Psoas muscle (tissue), 8 donors: Measurements from ENCODE around the gene ELMOD1. TPM values are rescaled to one million over a fixed set of nuclear protein-coding genes. Genes with fewer than 3 reads are reported as not detected.

ENCODE experiments used
- ATAC-seq, 4 donors: fragments of 200-7000 bp; cut with Tn5 transposase; one replicate each; pipeline ENCODE4 v1.9.1; 2020; ENCODE audit warnings: moderate library complexity in 3 of 4, mild to moderate bottlenecking in 2 of 4
- DNase-seq, 2 donors: peaks; one replicate each; pipeline ENCODE4 v3.0.0-alpha.2; 2020
- H3K27ac ChIP-seq: fragments of 200-600 bp; one replicate; pipeline ENCODE4 v1.8.0; 2022
- H3K27me3 ChIP-seq, 3 donors: fragments of 200-600 bp in 1 of 3; one replicate each; pipeline versions ENCODE4 v1.6.1 to v1.8.0; 2013 to 2022; ENCODE audit warnings: low read length in 2 of 3, mild to moderate bottlenecking in 2 of 3, moderate library complexity in 1 of 3; ENCODE audit not compliant: insufficient read depth in 3 of 3
- H3K36me3 ChIP-seq, 2 donors: fragments of 200-600 bp in 1 of 2; one replicate each; pipeline versions ENCODE4 v1.6.1 to v1.8.0; 2013 to 2022; ENCODE audit warnings: low read depth in 1 of 2, mild to moderate bottlenecking in 1 of 2, moderate library complexity in 1 of 2; ENCODE audit not compliant: insufficient read depth in 1 of 2
- H3K4me1 ChIP-seq: fragments of 200-600 bp; one replicate; pipeline ENCODE4 v1.8.0; 2022
- H3K4me3 ChIP-seq: fragments of 200-600 bp; one replicate; pipeline ENCODE4 v1.8.0; 2022; ENCODE audit warnings: mild to moderate bottlenecking
- H3K9me3 ChIP-seq: fragments of 200-600 bp; one replicate; pipeline ENCODE4 v1.8.0; 2022
- WGBS, 3 donors: extraction: QIAGEN DNeasy Blood & Tissue Kit; methylation state at CpG; one replicate each; pipeline versions ENCODE4 v1.1.6 to v1.1.7; 2013; 5-methylcytosine and 5-hydroxymethylcytosine counted together
- intact Hi-C, 2 donors: fragments of 100-400 bp; cut with DNase I; formaldehyde crosslinking; loops; one replicate each; pipeline versions ENCODE4 v1.11.0 to v1.14.2; 2022
- polyA plus RNA-seq, 3 donors: library from polyadenylated mRNA; stranded (reverse); fragments of 200-250 nt; gene quantifications; one replicate each; pipeline ENCODE4 v1.2.3, GENCODE V29; 2013
- total RNA-seq, 4 donors: library from RNA; stranded (reverse); fragmentation: NEBNext Ultra II Directional in 2 of 4; extraction: Animal tissue kit (Norgen Biotek cat#: 25700) in 2 of 4; gene quantifications; one replicate each; pipeline versions ENCODE4 v1.2.1 to v1.2.4, GENCODE V29; 2021 to 2023
- TF ChIP-seq, protein P1 (sequence below): fragments of 200-600 bp; IDR thresholded peaks from one replicate; pipeline ENCODE4 v1.8.0; 2022; ENCODE audit warnings: antibody characterized with exemption
- donor health status: healthy with polysubstance abuse.
- donor health status: DM: no; HTN: no; CAD: no; lungs with moderate emphysema.
- donor health status: Bipolar disorder and iron deficiency.
- donor health status: healthy.
- donor health status: DM: yes; HTN: yes; CAD: no.
- donor health status: DM: no; HTN: no; CAD: no.
- donor health status: DM: no; HTN: no; CAD: no.
- donor health status: DM: yes; HTN: yes; CAD: no.

The ELMOD1 gene
- total and polyA plus RNA-seq, 7 donors, result 0.17 to 4.7 (median 1.4) TPM

DNA sequence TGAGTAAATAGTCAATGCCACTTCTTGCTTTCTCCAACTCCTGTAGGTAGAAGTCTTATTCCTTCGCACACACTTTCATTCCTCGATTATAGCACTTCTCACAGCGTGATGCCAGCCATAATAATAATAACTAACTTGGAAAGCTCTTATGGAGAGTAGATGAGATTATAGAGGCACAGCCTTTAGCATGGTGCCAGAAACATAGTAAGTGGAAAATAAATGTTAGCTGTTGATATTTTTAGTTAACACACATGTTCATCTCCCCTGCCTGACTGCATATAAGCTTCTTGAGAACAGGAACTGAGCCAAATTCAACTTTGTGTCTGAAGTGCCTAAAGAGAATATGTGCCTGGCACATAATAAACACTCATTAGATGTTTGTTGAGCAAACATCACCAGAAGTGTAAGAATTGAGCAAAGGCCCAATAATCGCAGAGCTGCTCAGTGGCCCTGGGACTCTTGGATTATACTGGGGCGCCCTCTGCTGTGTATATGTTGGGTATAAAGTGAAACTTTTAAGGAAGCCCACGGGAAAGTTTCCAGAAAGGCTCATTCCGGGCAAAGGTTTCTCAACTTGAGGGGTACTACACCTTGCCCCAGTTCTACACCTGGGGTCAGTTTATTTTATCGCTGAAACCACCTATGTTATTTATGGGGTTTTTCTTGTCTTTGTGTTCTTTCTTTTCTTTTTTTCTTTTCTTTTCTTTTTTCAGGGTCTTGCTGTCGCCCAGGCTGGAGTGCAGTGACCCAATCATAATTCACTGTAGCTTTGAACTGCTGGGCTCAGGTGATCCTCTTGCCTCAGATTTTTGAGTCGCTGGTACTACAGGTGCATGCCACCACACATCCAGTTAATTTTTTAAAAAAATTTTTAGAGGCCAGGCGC is 98.6 kb downstream of the ELMOD1 start:
- intact Hi-C loops, result loop anchor here (2.0 to 5.0 kb wide), 2 partner anchors 112 to 113 kb away; no protein-coding TSS in a partner anchor
- H3K27ac ChIP-seq, result no peak overlapping the region
- H3K27me3 ChIP-seq, result no peaks in the 10 kb centered on the region
- ATAC-seq, result peak; percentile 78 to 96 (median 86)
- H3K4me3 ChIP-seq, result peak overlapping the region; percentile 48
- WGBS, 3 donors, result 40 to 46% (median 44%) methylated on average over 11 of the region's 11 CpGs
- no peaks in the 10 kb centered on the region for H3K9me3 ChIP-seq
- H3K4me1 ChIP-seq, result no peaks in the 10 kb centered on the region
- DNase-seq, result peak; percentile 53 to 76
- TF ChIP-seq, protein P1, sequence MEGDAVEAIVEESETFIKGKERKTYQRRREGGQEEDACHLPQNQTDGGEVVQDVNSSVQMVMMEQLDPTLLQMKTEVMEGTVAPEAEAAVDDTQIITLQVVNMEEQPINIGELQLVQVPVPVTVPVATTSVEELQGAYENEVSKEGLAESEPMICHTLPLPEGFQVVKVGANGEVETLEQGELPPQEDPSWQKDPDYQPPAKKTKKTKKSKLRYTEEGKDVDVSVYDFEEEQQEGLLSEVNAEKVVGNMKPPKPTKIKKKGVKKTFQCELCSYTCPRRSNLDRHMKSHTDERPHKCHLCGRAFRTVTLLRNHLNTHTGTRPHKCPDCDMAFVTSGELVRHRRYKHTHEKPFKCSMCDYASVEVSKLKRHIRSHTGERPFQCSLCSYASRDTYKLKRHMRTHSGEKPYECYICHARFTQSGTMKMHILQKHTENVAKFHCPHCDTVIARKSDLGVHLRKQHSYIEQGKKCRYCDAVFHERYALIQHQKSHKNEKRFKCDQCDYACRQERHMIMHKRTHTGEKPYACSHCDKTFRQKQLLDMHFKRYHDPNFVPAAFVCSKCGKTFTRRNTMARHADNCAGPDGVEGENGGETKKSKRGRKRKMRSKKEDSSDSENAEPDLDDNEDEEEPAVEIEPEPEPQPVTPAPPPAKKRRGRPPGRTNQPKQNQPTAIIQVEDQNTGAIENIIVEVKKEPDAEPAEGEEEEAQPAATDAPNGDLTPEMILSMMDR, result peak; percentile 72
- H3K36me3 ChIP-seq, result no peaks in the 10 kb centered on the region

DNA sequence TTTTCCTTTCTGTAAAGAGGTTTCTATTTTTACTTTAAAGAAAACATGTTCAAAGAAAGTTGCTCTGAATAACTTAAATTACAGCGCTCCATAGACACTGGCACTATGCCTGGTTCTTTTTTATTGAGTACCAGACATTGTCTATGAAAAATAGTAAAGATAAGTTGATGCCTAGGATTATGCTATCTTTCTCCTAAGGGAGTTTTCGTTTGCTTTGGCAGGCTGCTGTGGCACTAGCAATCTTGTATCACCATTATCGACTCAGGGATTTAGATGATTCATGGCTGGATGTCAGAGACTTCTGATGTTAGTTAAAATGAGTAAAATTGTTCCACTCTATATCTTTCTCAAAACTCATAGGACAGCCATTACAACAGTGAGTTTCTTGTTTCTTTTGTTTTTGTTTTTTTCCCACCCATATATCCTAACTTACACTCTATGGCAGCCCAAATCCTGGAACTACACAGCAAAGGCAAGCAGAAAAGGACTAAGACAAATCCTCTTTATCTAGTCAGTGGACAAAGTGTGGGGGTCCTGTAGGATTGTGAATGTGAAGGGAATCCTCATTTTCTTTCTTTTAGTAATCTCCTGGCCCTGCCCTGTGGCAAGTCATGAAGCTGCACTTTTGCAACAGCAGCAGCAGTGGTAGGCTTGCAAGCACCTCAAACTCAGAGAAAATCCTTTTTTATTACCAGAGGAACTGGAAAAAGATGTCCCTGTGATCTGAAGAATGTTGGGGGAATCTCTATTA is 100.2 kb downstream of the ELMOD1 start:
- no peak for DNase-seq
- H3K4me1 ChIP-seq, result peaks cover 7% of the 10 kb centered on the region
- no peaks in the 10 kb centered on the region for H3K9me3 ChIP-seq
- ATAC-seq, result no peak
- WGBS, 3 donors, result 35 to 45% (median 42%) methylated on average over 3 of the region's 3 CpGs
- no peaks in the 10 kb centered on the region for H3K36me3 ChIP-seq
- no peak overlapping the region for H3K4me3 ChIP-seq
- TF ChIP-seq, protein P1, result no peak
- intact Hi-C loops, result loop anchor here in 1 of 2 donors (2.0 kb wide), 1 partner anchor 114 kb away; no protein-coding TSS in a partner anchor
- no peaks in the 10 kb centered on the region for H3K27me3 ChIP-seq
- no peak overlapping the region for H3K27ac ChIP-seq

DNA sequence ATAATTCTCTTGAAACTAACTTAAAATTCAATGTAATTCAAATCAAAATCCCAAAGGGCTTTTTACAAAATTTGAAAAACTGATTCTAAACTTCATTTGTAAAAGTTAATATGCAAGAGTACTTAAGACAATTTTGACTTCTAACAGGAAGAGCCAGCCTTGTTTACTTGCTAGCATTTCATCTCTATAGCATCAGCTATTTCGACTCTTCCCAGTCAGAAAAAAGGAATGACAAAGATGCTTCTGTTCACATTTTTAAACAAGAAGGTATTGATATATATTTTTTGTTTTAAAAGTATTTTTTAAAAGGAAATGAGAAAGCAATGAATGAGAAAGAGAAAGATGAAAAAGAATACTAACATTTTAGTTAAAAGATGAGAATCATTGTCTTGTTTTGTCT is 104.5 kb downstream of the ELMOD1 start:
- TF ChIP-seq, protein P1, result no peak
- 52 to 71% (median 57%) methylated on average over 1 of the region's 1 CpG for WGBS, 3 donors
- H3K4me1 ChIP-seq, result peaks cover 19% of the 10 kb centered on the region
- H3K9me3 ChIP-seq, result no peaks in the 10 kb centered on the region
- no peaks in the 10 kb centered on the region for H3K36me3 ChIP-seq
- intact Hi-C loops, result loop anchor here in 1 of 2 donors (2.0 kb wide), 1 partner anchor 75 kb away; no protein-coding TSS in a partner anchor
- H3K4me3 ChIP-seq, result no peak overlapping the region
- H3K27me3 ChIP-seq, result no peaks in the 10 kb centered on the region
- peak overlapping the region; percentile 79 for H3K27ac ChIP-seq
- peak in 1 of 4 donors; percentile 44 for ATAC-seq
- DNase-seq, result no peak

DNA sequence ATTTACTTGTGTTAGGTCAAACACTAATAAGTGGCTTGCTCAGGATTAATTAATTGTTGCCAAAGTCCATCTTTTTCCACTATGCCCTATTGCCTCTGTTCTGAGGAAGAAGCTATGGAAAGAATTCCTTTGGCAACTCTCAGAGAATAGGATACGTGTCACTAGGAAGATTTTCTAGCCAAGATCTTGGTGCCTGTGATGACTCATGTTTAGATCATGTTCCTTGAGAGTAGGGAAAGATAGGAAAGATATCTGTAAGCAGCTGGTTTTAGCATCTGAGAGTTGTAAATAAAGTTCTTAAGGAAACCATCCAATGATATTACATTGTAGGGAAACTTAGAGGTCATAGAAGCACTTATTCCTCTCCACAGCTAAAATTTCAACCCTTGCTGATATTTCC is 105.2 kb downstream of the ELMOD1 start:
- Histone ChIP-seq H3K9me3 (no peaks in the 10 kb centered on the region), H3K36me3 (no peaks in the 10 kb centered on the region), H3K27ac (peak overlapping the region; percentile 79), H3K27me3 (no peaks in the 10 kb centered on the region), H3K4me3 (no peak overlapping the region), H3K4me1 (peaks cover 19% of the 10 kb centered on the region)
- TF ChIP-seq, protein P1, result no peak
- peak; percentile 88 to 97 (median 94) for ATAC-seq
- intact Hi-C loops, result no loop called here
- no peak for DNase-seq
- WGBS, 3 donors, result 5% methylated on average over 1 of the region's 1 CpG
